HG02981 (cell line): ENCODE data around the gene ILKAP.

Experiments
- ATAC-seq: cut with Tn5 transposase; IDR thresholded peaks from one replicate; pipeline ENCODE4 v1.9.1; 2021; ENCODE audit warnings: mild to moderate bottlenecking, moderate library complexity; ENCODE audit not compliant: unreplicated experiment

ILKAP gene

DNA sequence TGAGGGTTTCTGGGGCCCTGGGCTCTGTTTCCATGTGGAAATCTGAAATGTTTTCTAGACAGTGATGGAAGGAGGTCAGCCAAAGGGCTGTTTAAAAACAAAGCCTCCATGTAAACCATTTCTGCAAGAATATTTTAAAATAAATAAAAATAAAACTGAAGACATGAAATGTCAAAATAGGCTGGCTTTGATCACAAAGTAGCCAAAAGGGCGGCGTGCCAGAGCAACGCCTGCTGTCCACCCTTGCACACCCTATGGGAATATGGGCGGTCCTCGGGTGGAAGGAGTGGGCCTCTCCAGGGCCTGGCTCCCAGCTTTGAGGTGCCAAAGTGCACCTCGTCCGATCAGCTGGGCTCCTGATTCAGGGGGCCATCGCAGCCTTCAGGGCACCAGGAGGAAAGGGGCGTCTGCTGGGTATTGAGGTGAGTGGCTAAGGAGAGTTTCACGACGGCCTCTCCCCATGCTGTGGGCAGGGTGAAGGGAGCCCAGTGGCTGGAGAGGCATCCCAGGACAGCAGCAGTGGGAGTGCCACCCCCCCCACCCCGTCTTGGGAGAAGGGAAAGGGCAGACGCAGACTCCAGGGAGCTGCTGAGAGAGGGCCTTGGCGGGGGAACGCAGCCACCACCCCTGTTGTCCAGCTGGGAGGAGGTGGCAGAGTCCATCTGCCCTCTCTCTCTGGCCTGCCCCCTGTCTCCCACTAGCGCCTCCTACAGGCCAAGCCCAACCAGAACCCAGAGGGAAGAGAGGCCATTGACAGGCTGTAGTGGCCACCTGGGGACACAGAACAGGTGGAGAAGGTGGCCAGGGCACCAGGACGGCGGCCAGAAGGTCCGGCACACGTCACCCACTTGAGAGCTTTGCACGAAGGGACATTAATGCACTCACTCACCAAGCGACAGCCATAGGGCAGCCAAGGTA is 50.5 kb downstream of the ILKAP start:
- no peak for ATAC-seq

GRCh38 chr2:238151628-238152235 is 51.8 kb downstream of the ILKAP start:
- no peak for ATAC-seq

DNA sequence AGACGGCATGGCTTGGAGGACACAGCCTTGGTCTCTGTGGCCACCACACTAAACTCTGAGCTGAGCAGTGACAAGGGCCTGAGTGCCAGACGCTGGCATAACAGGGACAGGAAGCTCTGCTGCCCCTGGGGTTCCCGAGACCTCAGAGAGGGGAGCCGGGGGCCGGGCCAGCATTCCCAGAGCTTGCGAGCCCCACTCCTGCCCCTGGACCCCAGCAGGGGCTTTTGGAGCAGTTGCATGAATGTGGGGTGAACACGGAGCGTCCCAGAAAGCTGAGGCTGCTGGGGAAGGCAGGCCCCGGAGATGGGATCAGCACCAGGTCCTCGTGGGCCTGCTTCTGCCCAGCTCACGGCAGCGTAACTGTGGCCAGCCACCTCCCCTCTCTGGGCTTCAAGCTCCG is 52.3 kb downstream of the ILKAP start:
- ATAC-seq = no peak

GRCh38 chr2:238150686-238151085 is 52.8 kb downstream of the ILKAP start:
- no peak for ATAC-seq

- ATAC-seq = no peak
Measured at GRCh38 chr2:238149841-238150572, 53.5 kb downstream of the ILKAP start.

GRCh38 chr2:238148981-238149380 is 54.5 kb downstream of the ILKAP start:
- no peak for ATAC-seq

DNA sequence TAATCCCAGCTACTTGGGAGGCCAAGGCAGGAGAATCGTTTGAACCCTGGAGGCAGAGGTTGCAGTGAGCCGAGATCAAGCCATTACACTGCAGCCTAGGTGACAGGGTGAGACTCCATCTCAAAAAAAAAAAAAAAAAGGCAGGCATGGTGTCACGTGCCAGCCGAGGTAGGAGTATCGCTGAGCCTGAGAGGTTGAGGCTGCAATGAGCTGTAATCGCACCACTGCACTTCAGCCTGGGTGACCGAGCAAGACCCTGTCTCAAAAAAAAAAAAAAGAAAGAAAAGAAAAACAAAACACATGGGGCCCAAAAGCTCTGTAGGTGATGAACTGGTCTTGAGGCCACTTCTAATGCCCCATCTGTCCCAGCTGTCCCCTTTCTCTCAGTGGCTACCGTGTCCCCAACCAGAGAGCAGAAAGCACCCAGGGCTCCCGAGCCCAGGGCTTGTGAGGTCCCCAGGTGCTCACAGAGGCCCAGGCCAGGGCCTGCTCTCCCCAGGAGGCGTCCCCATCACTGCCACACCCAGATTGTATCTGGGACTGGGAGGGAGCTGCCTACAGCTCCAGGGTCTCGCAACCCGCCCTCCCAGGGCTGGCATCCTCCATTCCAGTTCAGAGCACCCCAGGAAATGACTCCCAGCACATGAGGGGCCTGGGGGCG is 56.5 kb downstream of the ILKAP start:
- no peak for ATAC-seq

- ATAC-seq = no peak
Measured at GRCh38 chr2:238145851-238146250, 57.6 kb downstream of the ILKAP start.

DNA sequence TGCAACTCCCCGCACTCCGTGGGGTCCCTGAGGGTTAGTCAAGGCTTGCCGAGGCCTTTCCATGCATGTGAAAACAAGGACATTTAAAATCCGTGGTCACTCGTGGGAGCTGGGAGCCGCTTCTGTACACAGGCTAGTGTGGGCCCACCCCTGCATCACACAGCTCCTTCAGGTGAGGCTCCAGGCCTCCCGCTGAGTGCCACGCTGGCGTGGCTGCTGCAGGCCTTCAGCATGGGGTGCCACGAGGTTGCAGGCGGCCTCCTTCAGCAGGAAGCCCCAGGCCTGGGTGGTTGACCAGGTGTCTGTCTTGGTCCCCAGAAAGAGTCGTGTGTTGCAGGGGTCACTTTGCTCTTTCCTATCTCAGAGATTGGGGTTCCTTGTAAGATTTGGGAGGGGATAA is 58.4 kb downstream of the ILKAP start:
- ATAC-seq = no peak

DNA sequence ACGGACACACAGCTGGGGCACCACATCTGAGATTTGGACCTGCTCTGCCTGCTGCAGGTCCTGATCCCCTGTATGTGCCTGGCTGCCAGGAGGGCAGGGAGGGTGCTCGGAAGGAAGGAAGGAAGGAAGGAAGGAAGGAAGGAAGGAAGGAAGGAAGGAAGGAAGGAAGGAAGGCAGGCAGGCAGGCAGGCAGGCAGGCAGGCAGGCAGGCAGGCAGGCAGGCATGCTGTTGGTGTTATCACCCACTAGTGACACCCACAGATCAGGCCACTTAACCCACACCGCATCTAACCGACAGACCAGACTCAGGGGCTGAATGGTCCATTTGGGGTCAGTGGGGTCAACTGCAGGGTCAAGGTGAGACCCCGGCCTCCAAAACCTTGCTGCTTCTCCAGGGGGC is 59.2 kb downstream of the ILKAP start:
- ATAC-seq = no peak

GRCh38 chr2:238143239-238143951 is 60.1 kb downstream of the ILKAP start:
- no peak for ATAC-seq

GRCh38 chr2:238142382-238143205 is 60.9 kb downstream of the ILKAP start:
- ATAC-seq = no peak

GRCh38 chr2:238141541-238142318 is 61.8 kb downstream of the ILKAP start:
- no peak for ATAC-seq

- ATAC-seq = no peak
Measured at GRCh38 chr2:238140721-238141540, 62.6 kb downstream of the ILKAP start.

DNA sequence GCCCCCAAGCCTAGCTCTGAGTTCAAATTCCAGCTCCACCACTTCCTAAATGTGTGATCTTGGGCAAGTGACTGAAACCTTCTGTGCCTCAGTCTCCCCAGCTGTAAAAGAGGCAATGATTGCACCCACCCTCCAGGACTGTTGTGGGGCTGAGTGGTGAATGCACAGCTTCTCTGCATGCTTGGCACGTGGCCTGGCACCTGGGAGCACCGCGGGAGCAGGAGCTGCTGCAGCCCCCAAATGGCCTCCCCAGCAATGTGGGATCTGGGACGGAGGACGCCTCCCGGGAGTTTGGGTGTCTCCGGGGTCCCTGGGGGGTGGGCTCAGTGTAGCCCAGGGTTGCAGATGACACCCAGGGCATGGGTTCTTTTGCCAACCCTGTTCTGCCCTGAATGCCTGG is 63.5 kb downstream of the ILKAP start:
- ATAC-seq = no peak

DNA sequence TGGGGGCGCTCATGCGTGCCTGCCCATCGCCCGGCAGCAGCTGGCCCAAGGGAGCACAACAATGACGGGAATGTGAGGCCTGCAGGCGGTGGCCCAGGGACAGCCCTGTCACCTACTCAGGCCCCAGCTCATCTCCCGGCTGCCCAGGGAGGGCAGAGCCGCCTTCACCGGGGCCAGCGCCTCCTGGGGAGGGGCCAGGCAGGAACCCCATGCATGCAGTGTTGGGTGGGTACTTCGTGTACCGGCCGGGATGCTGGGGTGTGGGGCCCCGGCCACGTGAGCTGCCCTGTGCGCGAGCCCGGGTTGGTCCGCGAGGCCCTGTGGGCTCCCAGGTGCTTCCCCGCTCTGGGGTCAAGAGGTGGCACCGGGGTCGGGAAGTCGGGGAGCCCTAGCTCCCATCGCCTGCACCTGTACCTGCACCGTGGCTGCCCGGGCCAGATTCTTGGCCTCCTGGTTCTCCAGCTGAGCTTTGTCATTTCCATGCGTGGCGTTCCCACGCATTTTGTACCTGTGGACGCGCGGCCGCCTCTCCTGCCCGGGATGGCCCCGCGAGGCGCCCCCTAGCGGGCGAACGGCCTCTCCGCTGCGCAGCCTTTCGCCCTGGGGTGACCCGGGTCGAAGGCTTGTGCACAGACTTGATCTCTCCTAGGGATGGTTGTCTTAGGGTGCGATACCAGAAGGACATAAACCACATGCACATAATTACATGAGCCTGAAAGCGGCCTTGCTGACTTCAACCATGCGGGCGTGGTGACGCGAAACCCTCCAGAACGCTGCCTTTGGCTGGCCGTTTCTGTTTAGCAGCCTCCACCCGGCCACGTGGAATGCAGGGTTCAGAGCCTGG is 64.1 kb downstream of the ILKAP start:
- ATAC-seq = no peak
